Thymus (tissue), 11 donors: ENCODE measurements around the gene NRAS. TPM values are rescaled to one million over a fixed set of nuclear protein-coding genes. Genes with fewer than 3 reads are reported as not detected.
A peak's percentile ranks its signal among the peaks of the same experiment; 100 is the strongest.
"Not testable (repeated sequence)": the region's sequence is repeated elsewhere in the genome, so short reads cannot be mapped to it uniquely, and the experiment has no call there.

Source experiments
- DNase-seq, 9 donors: peaks; one replicate each; pipeline ENCODE4 v3.0.0-alpha.2; 2013; ENCODE audit warnings: low spot score in 9 of 9, low read depth in 6 of 9, missing footprints in 1 of 9
- H3K27ac ChIP-seq, 2 donors: one replicate each; pipeline ENCODE4 v1.5.1; 2013; ENCODE audit warnings: control low read depth in 1 of 2, low read depth in 1 of 2, low read length in 1 of 2, mild to moderate bottlenecking in 1 of 2, moderate library complexity in 1 of 2
- H3K27me3 ChIP-seq, 2 donors: one replicate each; pipeline ENCODE4 v1.5.1; 2013; ENCODE audit warnings: low read length in 1 of 2; ENCODE audit not compliant: control insufficient read depth in 2 of 2, insufficient read depth in 1 of 2
- H3K36me3 ChIP-seq, 2 donors: one replicate each; pipeline ENCODE4 v1.5.1; 2013; ENCODE audit warnings: low read length in 1 of 2, mild to moderate bottlenecking in 1 of 2, moderate library complexity in 1 of 2; ENCODE audit not compliant: control insufficient read depth in 2 of 2, insufficient read depth in 2 of 2
- H3K4me1 ChIP-seq, 2 donors: one replicate each; pipeline ENCODE4 v1.5.1; 2013; ENCODE audit warnings: low read length in 2 of 2; ENCODE audit not compliant: control insufficient read depth in 2 of 2, insufficient read depth in 2 of 2
- H3K4me3 ChIP-seq, 2 donors: one replicate each; pipeline ENCODE4 v1.5.1; 2013; ENCODE audit warnings: low read length in 2 of 2, control low read depth in 1 of 2, mild to moderate bottlenecking in 1 of 2
- H3K9me3 ChIP-seq, 2 donors: one replicate each; pipeline ENCODE4 v1.5.1; 2013; ENCODE audit warnings: low read length in 1 of 2, mild to moderate bottlenecking in 1 of 2; ENCODE audit not compliant: control insufficient read depth in 2 of 2, insufficient read depth in 1 of 2
- WGBS: extraction: QIAGEN DNeasy Blood & Tissue Kit; methylation state at CpG from one replicate; pipeline ENCODE4 v1.1.7; 2013; 5-methylcytosine and 5-hydroxymethylcytosine counted together
- polyA plus RNA-seq: library from polyadenylated mRNA; stranded (reverse); fragments of 200-250 nt; gene quantifications from one replicate; pipeline ENCODE4 v1.2.3, GENCODE V29; 2013
- total RNA-seq: library from RNA; stranded (reverse); fragments of 120-200 nt; gene quantifications from one replicate; pipeline ENCODE4 v1.2.4, GENCODE V29; 2013
- donor health status: healthy.

The NRAS gene
- total and polyA plus RNA-seq, 2 donors = 33.3 to 54.7 TPM

DNA sequence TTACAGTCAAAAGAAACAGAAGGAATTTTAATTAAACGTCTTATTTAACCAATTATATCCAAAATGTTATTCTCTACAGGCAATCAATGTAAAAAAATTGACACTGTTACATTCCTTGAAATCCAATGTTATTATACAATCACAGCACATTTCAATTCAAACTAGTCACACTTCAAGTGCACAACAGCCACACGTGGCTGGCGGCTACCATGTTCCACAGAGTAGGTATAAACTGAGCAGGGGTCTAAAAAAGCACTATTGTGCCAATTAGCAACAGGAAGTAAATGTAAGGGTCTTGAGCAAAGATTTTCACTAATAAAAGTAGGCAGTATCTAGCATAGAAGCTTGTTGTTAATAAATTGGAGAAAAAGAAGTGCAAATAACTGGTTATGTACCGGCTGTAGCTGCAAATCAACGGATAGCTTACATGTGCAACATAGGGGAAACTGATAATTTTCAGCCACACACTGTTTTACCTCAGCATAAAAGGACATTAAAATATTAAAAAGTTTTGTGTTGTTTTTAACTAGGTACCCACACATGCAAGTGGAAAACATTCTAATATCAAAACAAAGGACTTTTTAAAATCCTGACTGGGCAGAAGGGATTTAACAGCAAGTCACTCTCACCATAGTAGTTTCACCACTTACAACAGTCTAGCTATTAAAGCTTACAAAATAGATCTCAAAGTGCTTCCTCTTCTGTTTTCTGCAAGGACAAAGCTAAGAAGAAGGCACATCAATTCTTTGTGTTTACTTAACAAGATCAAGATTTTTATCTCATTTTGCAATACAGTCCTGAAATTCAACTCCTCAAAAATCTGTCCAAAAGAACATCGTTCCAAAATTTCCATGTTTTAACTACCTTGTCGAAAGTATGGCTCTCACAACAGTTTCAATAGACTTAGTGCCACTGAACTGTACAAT lies 38.7 kb upstream of the NRAS start:
- Histone ChIP-seq H3K36me3 (peaks cover 0 to 10% of the 10 kb centered on the region in 2 donors), H3K27me3 (no peaks in the 10 kb centered on the region), H3K27ac (peak overlapping the region; percentile 29 to 31), H3K9me3 (no peaks in the 10 kb centered on the region), H3K4me1 (peaks cover 26 to 28% of the 10 kb centered on the region in 2 donors), H3K4me3 (peak overlapping the region in 1 of 2 donors; percentile 99)
- DNase-seq = no peak
- WGBS = 84% methylated on average over 7 of the region's 7 CpGs

DNA sequence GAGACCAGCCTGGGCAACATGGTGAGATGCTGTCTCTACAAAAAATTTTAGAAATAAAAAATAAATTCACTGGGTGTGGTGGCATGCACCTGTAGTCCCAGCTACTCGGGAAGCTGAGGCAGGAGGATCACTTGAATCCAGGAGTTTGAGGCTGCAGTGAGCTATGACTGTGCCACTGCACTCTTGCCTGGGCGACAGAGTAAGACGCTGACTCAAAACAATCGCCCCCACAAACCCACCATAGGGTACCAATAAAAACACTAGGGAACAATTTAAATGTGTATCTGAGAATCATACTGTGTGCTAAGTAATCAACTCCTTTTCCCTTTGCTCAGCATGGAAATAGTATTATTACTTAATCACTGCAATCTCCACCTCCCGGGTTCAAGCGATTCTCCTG lies 37.1 kb upstream of the NRAS start:
- H3K4me3 ChIP-seq, H3K27ac ChIP-seq, H3K27me3 ChIP-seq, DNase-seq, H3K9me3 ChIP-seq: not testable (repeated sequence)
- H3K36me3 ChIP-seq = peaks cover 0 to 21% of the 10 kb centered on the region in 2 donors
- WGBS = 91% methylated on average over 6 of the region's 6 CpGs
- peaks cover 26 to 28% of the 10 kb centered on the region in 2 donors for H3K4me1 ChIP-seq

DNA sequence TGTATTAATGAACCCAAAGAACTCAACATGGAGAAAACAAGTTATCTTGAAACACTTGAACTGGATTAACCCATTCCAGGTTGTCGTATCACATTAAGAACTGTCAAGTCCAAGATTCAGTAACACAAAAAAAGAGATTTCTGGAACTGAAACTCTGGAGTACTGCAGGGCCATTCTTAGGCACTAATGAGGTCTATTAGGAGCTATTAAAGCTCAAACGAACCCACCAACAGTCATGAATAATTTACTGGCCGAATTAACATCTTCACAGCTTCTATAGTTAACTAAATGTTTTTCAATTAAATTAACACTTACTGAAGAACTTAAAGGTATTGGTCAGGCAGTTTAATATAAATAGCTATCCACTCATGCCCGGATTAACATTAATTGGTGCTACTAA lies 36.6 kb upstream of the NRAS start:
- Histone ChIP-seq H3K36me3 (peaks cover 0 to 27% of the 10 kb centered on the region in 2 donors), H3K9me3 (no peaks in the 10 kb centered on the region), H3K4me1 (peaks cover 26 to 28% of the 10 kb centered on the region in 2 donors), H3K27me3 (no peaks in the 10 kb centered on the region), H3K4me3 (no peak overlapping the region), H3K27ac (no peak overlapping the region)
- DNase-seq = no peak
- WGBS = 94% methylated on average over 4 of the region's 4 CpGs

DNA sequence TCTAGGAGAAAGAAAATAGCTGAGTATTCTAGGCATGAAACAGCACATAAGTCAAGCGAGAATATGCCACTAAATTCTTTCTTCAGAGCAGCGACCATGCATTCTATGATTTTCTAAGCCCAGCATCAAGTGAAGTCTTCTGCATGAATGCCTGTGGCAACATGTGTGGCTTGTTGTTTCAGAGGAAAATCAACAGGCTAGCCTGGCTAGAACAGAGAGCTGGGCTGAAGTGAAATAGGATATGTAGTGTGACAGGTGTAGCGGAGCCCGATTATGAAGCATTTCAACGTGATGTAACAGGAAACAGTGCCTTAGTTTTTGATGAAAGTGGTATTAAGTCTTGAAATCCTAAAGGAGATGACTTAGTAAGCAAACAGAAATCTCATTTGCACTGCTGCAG lies 34.2 kb upstream of the NRAS start:
- no peak for DNase-seq
- 82% methylated on average over 5 of the region's 5 CpGs for WGBS
- Histone ChIP-seq H3K27me3 (no peaks in the 10 kb centered on the region), H3K9me3 (no peaks in the 10 kb centered on the region), H3K4me3 (no peak overlapping the region), H3K36me3 (peaks cover 5 to 40% of the 10 kb centered on the region in 2 donors), H3K27ac (no peak overlapping the region), H3K4me1 (peaks cover 16 to 19% of the 10 kb centered on the region in 2 donors)

DNA sequence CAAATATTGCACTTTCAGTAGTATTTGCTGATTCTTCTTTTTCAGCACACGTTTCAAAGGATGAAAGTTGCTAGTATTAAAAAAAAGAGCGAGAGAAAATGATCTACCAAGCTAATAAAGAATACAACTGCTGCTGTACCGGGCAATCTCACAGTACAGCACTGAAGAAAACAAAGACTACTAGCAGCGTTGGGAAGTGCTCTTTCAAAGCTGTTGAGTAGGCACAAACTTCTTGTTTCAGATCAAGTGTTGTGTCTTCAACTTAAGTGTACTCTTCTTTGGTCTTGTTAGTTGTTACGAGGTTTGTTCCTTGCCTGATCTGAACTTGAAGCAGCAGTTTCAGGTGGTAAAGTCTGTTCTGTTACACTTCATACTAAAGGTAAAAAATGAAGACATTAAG lies 33.3 kb upstream of the NRAS start:
- no peak overlapping the region for H3K27ac ChIP-seq
- WGBS = 94% methylated on average over 5 of the region's 5 CpGs
- H3K27me3 ChIP-seq = no peaks in the 10 kb centered on the region
- H3K36me3 ChIP-seq = peaks cover 5 to 39% of the 10 kb centered on the region in 2 donors
- no peak overlapping the region for H3K4me3 ChIP-seq
- no peak for DNase-seq
- H3K4me1 ChIP-seq = peaks cover 12% of the 10 kb centered on the region in 2 donors
- H3K9me3 ChIP-seq = no peaks in the 10 kb centered on the region

DNA sequence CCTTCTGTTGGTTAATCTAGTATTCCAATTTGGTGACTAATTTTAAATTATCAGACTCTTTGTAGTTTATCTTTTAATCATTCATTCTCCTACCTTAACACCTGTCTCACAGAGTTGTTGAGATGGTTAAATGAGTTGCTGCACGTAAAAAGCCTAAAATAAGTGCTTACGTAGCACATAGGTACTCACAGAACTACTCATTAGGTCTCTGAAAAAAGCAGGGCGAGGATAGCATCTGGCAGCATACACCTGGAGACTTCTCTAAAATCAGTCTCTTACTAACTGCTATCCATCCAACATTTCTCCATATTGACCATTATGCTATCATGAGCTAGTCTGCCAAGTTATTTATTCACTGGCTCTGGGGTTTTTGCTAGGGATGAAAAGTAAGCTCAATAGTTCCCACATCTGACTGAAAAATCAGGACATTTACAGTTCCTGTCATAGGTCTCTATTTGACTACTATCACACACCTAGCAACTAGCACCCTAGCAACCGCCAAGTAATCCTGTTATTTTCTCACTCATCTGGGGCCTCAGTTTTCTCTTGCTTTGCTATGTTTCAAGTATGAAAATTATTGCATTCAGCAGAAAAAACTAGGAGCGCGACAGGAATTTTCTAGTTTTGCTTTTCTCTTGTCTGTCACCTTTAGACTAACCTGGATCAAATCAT lies 30.0 kb upstream of the NRAS start:
- no peak for DNase-seq
- peaks cover 5 to 54% of the 10 kb centered on the region in 2 donors for H3K36me3 ChIP-seq
- WGBS = 90% methylated on average over 6 of the region's 6 CpGs

DNA sequence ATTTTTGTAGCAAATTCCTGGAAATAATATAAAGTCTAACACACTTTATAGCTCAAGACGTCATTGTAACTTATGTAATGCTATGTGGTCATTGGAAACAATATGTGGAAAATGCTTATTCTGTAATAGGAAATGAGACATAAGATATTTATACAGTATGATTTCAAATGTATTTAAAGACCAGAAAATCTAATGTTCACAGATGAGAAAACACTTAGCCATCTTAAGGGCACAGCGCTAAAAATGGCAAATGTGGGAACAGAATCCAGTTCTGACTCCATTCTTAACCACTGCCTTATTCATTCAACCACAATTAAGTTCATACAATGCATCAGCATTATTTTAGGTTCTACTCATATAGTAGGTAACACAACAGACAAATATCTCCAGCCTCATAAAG lies 28.7 kb upstream of the NRAS start:
- Histone ChIP-seq H3K27ac (no peak overlapping the region), H3K27me3 (no peaks in the 10 kb centered on the region), H3K4me1 (no peaks in the 10 kb centered on the region), H3K4me3 (no peak overlapping the region), H3K36me3 (peaks cover 5 to 53% of the 10 kb centered on the region in 2 donors), H3K9me3 (no peaks in the 10 kb centered on the region)
- WGBS = 96% methylated on average over 2 of the region's 2 CpGs
- DNase-seq = no peak

More for the DNA sequence above, 30.0 kb upstream of the NRAS start:
- no peaks in the 10 kb centered on the region for H3K9me3 ChIP-seq
- no peaks in the 10 kb centered on the region for H3K4me1 ChIP-seq
- H3K4me3 ChIP-seq = no peak overlapping the region
- H3K27me3 ChIP-seq = no peaks in the 10 kb centered on the region
- no peak overlapping the region for H3K27ac ChIP-seq

DNA sequence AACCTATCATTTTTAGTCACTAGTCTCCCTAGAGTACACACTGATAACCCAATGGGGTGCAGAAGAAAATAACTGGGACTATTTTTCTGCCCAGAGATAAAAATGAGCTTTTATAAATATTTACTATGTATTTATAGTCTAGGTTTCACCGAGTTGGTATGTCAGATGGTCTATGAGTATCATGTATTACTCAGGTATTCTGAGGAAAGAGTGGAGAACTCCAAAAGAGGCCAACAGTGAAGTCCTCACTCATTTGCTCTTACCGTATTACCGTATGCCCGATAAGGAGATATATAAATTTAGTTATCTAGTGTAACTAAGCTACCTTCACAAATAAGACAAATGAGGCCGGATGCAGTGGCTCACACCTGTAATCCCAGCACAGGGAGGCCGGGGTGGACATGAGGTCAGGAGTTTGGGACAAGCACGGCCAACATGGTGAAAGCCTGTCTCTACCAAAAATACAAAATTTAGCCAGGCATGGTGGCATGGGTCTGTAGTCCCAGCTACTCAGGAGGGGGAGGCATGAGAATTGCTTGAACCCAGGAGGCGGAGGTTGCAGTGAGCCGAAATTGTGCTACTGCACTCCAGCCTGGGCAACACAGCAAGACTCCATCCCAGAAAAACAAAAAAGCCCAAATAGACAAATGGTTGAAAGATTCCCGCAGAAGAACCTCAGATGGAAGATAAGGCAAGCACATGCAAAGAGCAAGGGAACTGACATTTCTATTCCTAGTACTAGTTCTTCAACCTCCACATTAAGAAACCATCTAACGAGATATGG lies 25.6 kb upstream of the NRAS start:
- Histone ChIP-seq H3K36me3 (peaks cover 12 to 47% of the 10 kb centered on the region in 2 donors), H3K27ac (no peak overlapping the region), H3K27me3 (no peaks in the 10 kb centered on the region), H3K4me3 (no peak overlapping the region), H3K4me1 (no peaks in the 10 kb centered on the region), H3K9me3 (no peaks in the 10 kb centered on the region)
- 98% methylated on average over 11 of the region's 11 CpGs for WGBS
- DNase-seq = no peak
